H9 (cell line): ENCODE data around the gene RUNDC3A. TPM values are rescaled to one million over a fixed set of nuclear protein-coding genes. Genes with fewer than 3 reads are reported as not detected.

Source experiments
- DNase-seq: peaks from one replicate; pipeline ENCODE4 v3.0.0-alpha.2; 2017
- H2AFZ ChIP-seq: one replicate; pipeline ENCODE4 v1.6.1; 2013; ENCODE audit warnings: mild to moderate bottlenecking, low read length, control low read depth, moderate library complexity
- H2AK5ac ChIP-seq: 2 replicates; pipeline ENCODE4 v1.6.1; 2013; ENCODE audit warnings: low read length, control low read depth, mixed read lengths; ENCODE audit not compliant: insufficient read length
- H2BK120ac ChIP-seq: one replicate; pipeline ENCODE4 v1.6.1; 2013; ENCODE audit warnings: low read depth, mild to moderate bottlenecking, low read length, control low read depth, inconsistent platforms; ENCODE audit not compliant: poor library complexity, severe bottlenecking
- H2BK12ac ChIP-seq: 2 replicates; pipeline ENCODE4 v1.6.1; 2013; ENCODE audit warnings: low read length, control low read depth, mixed read lengths, low read depth; ENCODE audit not compliant: insufficient read length
- H2BK15ac ChIP-seq: 2 replicates; pipeline ENCODE4 v1.6.1; 2013; ENCODE audit warnings: low read depth, low read length, control low read depth
- H2BK20ac ChIP-seq: one replicate; pipeline ENCODE4 v1.6.1; 2013; ENCODE audit warnings: low read depth, mild to moderate bottlenecking, low read length, control low read depth, inconsistent platforms; ENCODE audit not compliant: poor library complexity, severe bottlenecking
- H2BK5ac ChIP-seq: 2 replicates; pipeline ENCODE4 v1.6.1; 2013; ENCODE audit warnings: low read length, control low read depth, mixed read lengths; ENCODE audit not compliant: insufficient read length
- H3K14ac ChIP-seq: 2 replicates; pipeline ENCODE4 v1.6.1; 2013; ENCODE audit warnings: low read length, control low read depth; ENCODE audit not compliant: insufficient read depth
- H3K18ac ChIP-seq: 2 replicates; pipeline ENCODE4 v1.6.1; 2013; ENCODE audit warnings: low read depth, mild to moderate bottlenecking, mixed read lengths, low read length, control low read depth; ENCODE audit not compliant: insufficient read length
- H3K23ac ChIP-seq: 2 replicates; pipeline ENCODE4 v1.6.1; 2013; ENCODE audit warnings: low read length, control low read depth, mixed read lengths, low read depth; ENCODE audit not compliant: insufficient read length
- H3K23me2 ChIP-seq: 2 replicates; pipeline ENCODE4 v1.6.1; 2013; ENCODE audit warnings: low read depth, mild to moderate bottlenecking, mixed read lengths, low read length, control low read depth; ENCODE audit not compliant: insufficient read length, poor library complexity, severe bottlenecking
- H3K27ac ChIP-seq: 2 replicates; pipeline ENCODE4 v1.5.1; 2013; ENCODE audit warnings: low read length, control low read depth, mixed read lengths, low read depth; ENCODE audit not compliant: insufficient read length
- H3K27me3 ChIP-seq: 2 replicates; pipeline ENCODE4 v1.6.1; 2013; ENCODE audit warnings: low read length, control low read depth, inconsistent platforms; ENCODE audit not compliant: insufficient read depth
- H3K4ac ChIP-seq: 2 replicates; pipeline ENCODE4 v1.6.1; 2013; ENCODE audit warnings: low read depth, mild to moderate bottlenecking, control low read depth, inconsistent platforms, low read length, moderate library complexity
- H3K4me1 ChIP-seq: 2 replicates; pipeline ENCODE4 v1.6.1; 2013; ENCODE audit warnings: low read length, control low read depth, inconsistent platforms; ENCODE audit not compliant: insufficient read depth
- H3K4me2 ChIP-seq: 2 replicates; pipeline ENCODE4 v1.6.1; 2013; ENCODE audit warnings: low read length, control low read depth, mixed read lengths; ENCODE audit not compliant: insufficient read length, insufficient read depth
- H3K56ac ChIP-seq: 2 replicates; pipeline ENCODE4 v1.6.1; 2013; ENCODE audit warnings: low read depth, mild to moderate bottlenecking, mixed read lengths, low read length, control low read depth; ENCODE audit not compliant: insufficient read length
- H3K79me1 ChIP-seq: 2 replicates; pipeline ENCODE4 v1.6.1; 2013; ENCODE audit warnings: low read depth, mild to moderate bottlenecking, moderate library complexity, low read length, control low read depth, inconsistent platforms; ENCODE audit not compliant: insufficient read depth, poor library complexity, severe bottlenecking
- H3K79me2 ChIP-seq: 2 replicates; pipeline ENCODE4 v1.6.1; 2013; ENCODE audit warnings: low read length, control low read depth, inconsistent platforms; ENCODE audit not compliant: insufficient read depth
- H3K9ac ChIP-seq: 2 replicates; pipeline ENCODE4 v1.6.1; 2013; ENCODE audit warnings: low read length, control low read depth, mixed read lengths; ENCODE audit not compliant: insufficient read length; ENCODE audit errors: extremely low read depth
- H3K9me3 ChIP-seq: one replicate; pipeline ENCODE4 v1.6.1; 2013; ENCODE audit warnings: low read depth, low read length, inconsistent platforms; ENCODE audit not compliant: control insufficient read depth
- H3T11ph ChIP-seq: one replicate; pipeline ENCODE4 v1.6.1; 2013; ENCODE audit warnings: mild to moderate bottlenecking, low read length, control low read depth, inconsistent platforms
- H4K20me1 ChIP-seq: one replicate; pipeline ENCODE4 v1.6.1; 2013; ENCODE audit not compliant: control insufficient read depth, insufficient read length, insufficient read depth
- H4K5ac ChIP-seq: 2 replicates; pipeline ENCODE4 v1.6.1; 2013; ENCODE audit warnings: low read depth, mild to moderate bottlenecking, mixed read lengths, low read length, control low read depth; ENCODE audit not compliant: insufficient read length
- H4K8ac ChIP-seq: replicated peaks from 2 replicates; pipeline ENCODE4 v1.6.1; 2013; ENCODE audit warnings: low read length, control low read depth, mixed read lengths, low read depth; ENCODE audit not compliant: insufficient read length
- H4K91ac ChIP-seq: 2 replicates; pipeline ENCODE4 v1.6.1; 2013; ENCODE audit warnings: low read depth, mild to moderate bottlenecking, moderate library complexity, mixed read lengths, low read length, control low read depth; ENCODE audit not compliant: insufficient read length
- H3K27ac Mint-ChIP-seq, 3 experiments: 2 replicates in 2 of 3; 3 replicates in 1 of 3; pipeline ENCODE4 v1.8.0; 2020 to 2021; ENCODE audit warnings: mixed read lengths in 3 of 3, mild to moderate bottlenecking in 1 of 3, moderate library complexity in 1 of 3
- H3K27me3 Mint-ChIP-seq: 2 replicates; pipeline ENCODE4 v1.8.0; 2021; ENCODE audit warnings: low read depth, mild to moderate bottlenecking, moderate library complexity, mixed read lengths
- H3K36me3 Mint-ChIP-seq, 3 experiments: 2 replicates in 2 of 3; 3 replicates in 1 of 3; pipeline ENCODE4 v1.8.0; 2020 to 2021; ENCODE audit warnings: low read depth in 3 of 3, mixed read lengths in 3 of 3; ENCODE audit not compliant: insufficient read depth in 1 of 3
- H3K4me1 Mint-ChIP-seq, 2 experiments: 2 replicates each; pipeline ENCODE4 v1.8.0; 2020; ENCODE audit warnings: mixed read lengths in 2 of 2
- H3K4me3 Mint-ChIP-seq, 2 experiments: 2 replicates in 1 of 2; 3 replicates in 1 of 2; pipeline ENCODE4 v1.8.0; 2020 to 2021; ENCODE audit warnings: mild to moderate bottlenecking in 2 of 2, mixed read lengths in 2 of 2, moderate library complexity in 1 of 2
- H3K9me3 Mint-ChIP-seq, 2 experiments: 2 replicates in 1 of 2; 3 replicates in 1 of 2; pipeline ENCODE4 v1.8.0; 2020; ENCODE audit warnings: mild to moderate bottlenecking in 2 of 2, mixed read lengths in 2 of 2, moderate library complexity in 1 of 2
- CTCF ChIP-seq: fragments of 200-600 bp; sonication (generic); conservative IDR thresholded peaks from 3 replicates; pipeline ENCODE4 v1.8.0; 2021; ENCODE audit warnings: antibody characterized with exemption, mild to moderate bottlenecking
- WGBS: extraction: QIAGEN DNeasy Blood & Tissue Kit; methylation state at CpG from one replicate; pipeline ENCODE4 v1.1.7; 2013; ENCODE audit warnings: missing lambda C conversion rate, low lambda C conversion rate, mixed read lengths; ENCODE audit not compliant: insufficient read length; ENCODE audit errors: extremely low coverage; 5-methylcytosine and 5-hydroxymethylcytosine counted together
- total RNA-seq: library from RNA; stranded (reverse); gene quantifications from 2 replicates; pipeline ENCODE4 v1.2.1, GENCODE V29; 2021

Gene RUNDC3A
- total RNA-seq, 1 experiment from 2014 or later = 3.8 TPM

GRCh38 chr17:44273607-44274006 is 34.8 kb upstream of the RUNDC3A start:
- H3K9me3 ChIP-seq = no peaks in the 10 kb centered on the region
- peak; percentile 65 for DNase-seq
- no peak overlapping the region for H3K23ac ChIP-seq
- peaks cover 5% of the 10 kb centered on the region; the same call in 1 of the 2 replicates for H3K4me1 ChIP-seq
- Mint-ChIP-seq H3K36me3 (no peaks in the 10 kb centered on the region; a peak in 1 of 7 replicates), H3K27ac (no peak overlapping the region), H3K4me3 (no peak overlapping the region), H3K9me3 (no peaks in the 10 kb centered on the region), H3K4me1 (peaks cover 15 to 26% of the 10 kb centered on the region in 2 experiments), H3K27me3 (peaks cover 2% of the 10 kb centered on the region)
- no peak overlapping the region for H4K5ac ChIP-seq
- H2BK15ac ChIP-seq = no peak overlapping the region
- H3K27ac ChIP-seq = no peak overlapping the region
- no peak overlapping the region for H3K9ac ChIP-seq
- H3K27me3 ChIP-seq = no peaks in the 10 kb centered on the region
- no peak overlapping the region for H3K14ac ChIP-seq
- H3K4ac ChIP-seq = no peak overlapping the region
- H2BK20ac ChIP-seq = no peak overlapping the region
- no peaks in the 10 kb centered on the region for H3K79me2 ChIP-seq
- no peak overlapping the region for H2AK5ac ChIP-seq
- no peak overlapping the region for H3K4me2 ChIP-seq
- no peak overlapping the region for H3K56ac ChIP-seq
- H3K23me2 ChIP-seq = peaks cover 4% of the 10 kb centered on the region
- H3K18ac ChIP-seq = no peak overlapping the region
- H4K8ac ChIP-seq = no peak overlapping the region
- no peak for TF ChIP-seq CTCF
- no peak overlapping the region for H2AFZ ChIP-seq
- H4K91ac ChIP-seq = no peak overlapping the region
- H2BK12ac ChIP-seq = no peak overlapping the region
- H4K20me1 ChIP-seq = no peaks in the 10 kb centered on the region
- no CpG with 5 or more reads among the region's 5 CpGs for WGBS
- H3K79me1 ChIP-seq = no peaks in the 10 kb centered on the region
- H2BK120ac ChIP-seq = no peak overlapping the region
- no peak overlapping the region for H2BK5ac ChIP-seq
- no peak overlapping the region for H3T11ph ChIP-seq
